AG04450 (cell line): ENCODE measurements around the gene TOR4A. TPM values are rescaled to one million over a fixed set of nuclear protein-coding genes. Genes with fewer than 3 reads are reported as not detected.

Experiments used
- CTCF ChIA-PET: fragments of 300-600, 350-600 bp; formaldehyde crosslinking; extraction: SDS; loops from one replicate; lab custom pipeline; 2022; ENCODE audit warnings: antibody characterized with exemption, inconsistent platforms; lab: Charles Lee
- POLR2A ChIA-PET: fragments of 350-600 bp; formaldehyde crosslinking; extraction: SDS; loops from one replicate; lab custom pipeline; 2021; ENCODE audit warnings: antibody characterized with exemption, inconsistent platforms; lab: Yijun Ruan, JAX
- DNase-seq: peaks from one replicate; pipeline ENCODE4 v3.0.0-alpha.2; 2011; ENCODE audit warnings: low read depth, low spot score
- H3K27ac ChIP-seq: one replicate; pipeline ENCODE4 v1.5.1; 2012; ENCODE audit warnings: low read depth, low read length, control low read depth
- H3K27me3 ChIP-seq: one replicate; pipeline ENCODE4 v1.6.0; 2012; ENCODE audit warnings: low read length; ENCODE audit not compliant: control insufficient read depth, insufficient read depth
- H3K4me3 ChIP-seq: 2 replicates; pipeline ENCODE4 v1.5.1; 2011; ENCODE audit warnings: mild to moderate bottlenecking, low read depth, low read length, control low read depth
- H3K9me3 ChIP-seq: 2 replicates; pipeline ENCODE4 v1.5.1; 2012; ENCODE audit warnings: low read length; ENCODE audit not compliant: control insufficient read depth, insufficient read depth
- polyA plus RNA-seq: library from polyadenylated mRNA; depleted of rRNA; stranded (reverse); fragments of >200 nt; gene quantifications from 2 replicates; pipeline ENCODE4 v1.2.3, GENCODE V29; 2011
- TF ChIP-seq, protein P1 (sequence below): IDR thresholded peaks from 2 replicates; pipeline ENCODE4 v1.5.1; 2011; ENCODE audit warnings: low read depth, low read length, control low read depth, inconsistent platforms

The TOR4A gene
- polyA plus RNA-seq, 1 experiment = 14.1 TPM

- Histone ChIP-seq H3K27me3 (no peaks in the 10 kb centered on the region), H3K27ac (no peak overlapping the region), H3K4me3 (no peak overlapping the region), H3K9me3 (no peaks in the 10 kb centered on the region)
- no peak for DNase-seq
- TF ChIP-seq, protein P1, sequence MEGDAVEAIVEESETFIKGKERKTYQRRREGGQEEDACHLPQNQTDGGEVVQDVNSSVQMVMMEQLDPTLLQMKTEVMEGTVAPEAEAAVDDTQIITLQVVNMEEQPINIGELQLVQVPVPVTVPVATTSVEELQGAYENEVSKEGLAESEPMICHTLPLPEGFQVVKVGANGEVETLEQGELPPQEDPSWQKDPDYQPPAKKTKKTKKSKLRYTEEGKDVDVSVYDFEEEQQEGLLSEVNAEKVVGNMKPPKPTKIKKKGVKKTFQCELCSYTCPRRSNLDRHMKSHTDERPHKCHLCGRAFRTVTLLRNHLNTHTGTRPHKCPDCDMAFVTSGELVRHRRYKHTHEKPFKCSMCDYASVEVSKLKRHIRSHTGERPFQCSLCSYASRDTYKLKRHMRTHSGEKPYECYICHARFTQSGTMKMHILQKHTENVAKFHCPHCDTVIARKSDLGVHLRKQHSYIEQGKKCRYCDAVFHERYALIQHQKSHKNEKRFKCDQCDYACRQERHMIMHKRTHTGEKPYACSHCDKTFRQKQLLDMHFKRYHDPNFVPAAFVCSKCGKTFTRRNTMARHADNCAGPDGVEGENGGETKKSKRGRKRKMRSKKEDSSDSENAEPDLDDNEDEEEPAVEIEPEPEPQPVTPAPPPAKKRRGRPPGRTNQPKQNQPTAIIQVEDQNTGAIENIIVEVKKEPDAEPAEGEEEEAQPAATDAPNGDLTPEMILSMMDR = no peak
- CTCF ChIA-PET = interaction anchor here (0.6 kb wide), 1 partner anchor 13 kb away, joined by 3 read pairs; the partner anchor contains the start of gene NRARP
- POLR2A ChIA-PET = no interaction called here
Observed at GRCh38 chr9:137315581-137316011, 38.1 kb downstream of the TOR4A start.

DNA sequence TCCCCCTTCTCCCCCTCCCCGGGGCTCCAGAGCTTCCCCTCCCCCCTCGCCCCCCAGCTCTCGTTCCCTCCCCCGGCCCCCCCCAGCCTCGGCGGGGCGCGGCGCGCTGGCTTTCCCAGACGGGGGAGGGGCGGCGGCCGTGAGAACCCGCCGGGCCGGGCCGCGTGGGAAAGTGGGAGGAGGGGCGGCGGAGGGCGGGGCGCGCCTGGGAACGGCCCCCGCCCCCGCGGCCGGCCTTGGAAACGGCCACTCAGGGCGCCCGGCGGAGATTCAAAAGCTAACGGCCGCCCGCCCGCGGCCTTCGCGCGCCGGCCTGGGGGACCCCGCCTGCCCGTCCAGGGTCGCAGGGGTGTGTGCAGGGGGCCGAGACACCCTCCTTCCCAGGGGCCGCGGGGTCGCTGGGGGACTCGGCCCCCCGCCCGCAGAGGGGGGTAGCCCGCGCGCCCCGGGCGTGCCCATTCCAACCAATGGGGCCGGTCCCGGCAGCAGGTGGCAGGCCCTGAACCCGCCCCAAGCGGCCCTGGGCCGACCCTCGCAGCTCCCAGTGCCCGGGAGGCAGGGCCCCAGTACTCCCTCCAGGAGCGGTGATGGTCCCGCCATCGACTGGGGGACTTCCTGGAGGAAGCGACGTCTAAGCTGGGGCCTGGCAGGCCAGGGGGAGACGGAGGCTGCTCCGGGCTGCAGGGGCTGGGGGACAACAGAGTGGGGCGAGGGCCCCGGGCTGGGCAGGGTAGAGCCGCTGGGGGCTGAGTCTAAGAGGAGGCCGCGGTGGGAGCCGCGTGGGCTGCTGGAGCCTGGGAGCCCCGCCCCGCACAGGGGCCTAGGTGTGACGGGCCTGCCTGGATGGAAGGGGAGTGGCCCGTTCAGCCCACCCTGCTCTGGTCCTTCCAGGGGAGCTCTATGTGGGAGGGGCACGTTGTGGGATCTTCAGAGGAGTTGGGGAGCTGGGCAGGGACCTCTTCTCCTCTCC is 38.8 kb downstream of the TOR4A start:
- Histone ChIP-seq H3K27ac (no peak overlapping the region), H3K4me3 (no peak overlapping the region), H3K27me3 (no peaks in the 10 kb centered on the region), H3K9me3 (no peaks in the 10 kb centered on the region; the same call in 1 of the 2 replicates)
- POLR2A ChIA-PET = interaction anchor here (0.8 kb wide), 1 partner anchor 75 kb away, joined by 3 read pairs; the partner anchor contains the start of gene TUBB4B
- TF ChIP-seq, protein P1 = no peak
- no peak for DNase-seq
- CTCF ChIA-PET = interaction anchor here (0.6 kb wide), 1 partner anchor 14 kb away, joined by 3 read pairs; the partner anchor contains the start of gene NRARP

GRCh38 chr9:137317021-137317717 is 39.6 kb downstream of the TOR4A start:
- H3K27me3 ChIP-seq = no peaks in the 10 kb centered on the region
- ChIA-PET CTCF (no interaction called here), POLR2A (interaction anchor here (0.8 kb wide), 1 partner anchor 76 kb away, joined by 3 read pairs; the partner anchor contains the start of gene TUBB4B)
- no peak overlapping the region for H3K4me3 ChIP-seq
- no peak for DNase-seq
- TF ChIP-seq, protein P1 = no peak
- H3K27ac ChIP-seq = no peak overlapping the region
- H3K9me3 ChIP-seq = peaks cover 4% of the 10 kb centered on the region; the same call in 1 of the 2 replicates

GRCh38 chr9:137317718-137318511 is 40.4 kb downstream of the TOR4A start:
- CTCF ChIA-PET = no interaction called here

More at GRCh38 chr9:137317718-137318511, 40.4 kb downstream of the TOR4A start:
- DNase-seq = no peak
- Histone ChIP-seq H3K9me3 (peaks cover 9% of the 10 kb centered on the region; the same call in 1 of the 2 replicates), H3K4me3 (no peak overlapping the region), H3K27ac (no peak overlapping the region), H3K27me3 (no peaks in the 10 kb centered on the region)
- TF ChIP-seq, protein P1 = no peak
- POLR2A ChIA-PET = no interaction called here
